GM21515 (cell line): ENCODE data around the gene RAPSN.

Source experiments
- ATAC-seq: cut with Tn5 transposase; IDR thresholded peaks from one replicate; pipeline ENCODE4 v1.9.1; 2021; ENCODE audit not compliant: unreplicated experiment

RAPSN gene

GRCh38 chr11:47391711-47392432, 57.1 kb downstream of the RAPSN start:
- ATAC-seq = no peak

- ATAC-seq = no peak
These were observed 57.8 kb downstream of the RAPSN start for GRCh38 chr11:47391077-47391583.

GRCh38 chr11:47390422-47390760, 58.5 kb downstream of the RAPSN start:
- no peak for ATAC-seq

GRCh38 chr11:47389577-47390421, 59.1 kb downstream of the RAPSN start:
- ATAC-seq = no peak

GRCh38 chr11:47388697-47389576, 60.0 kb downstream of the RAPSN start:
- ATAC-seq = no peak

- ATAC-seq = no peak
These were observed 60.8 kb downstream of the RAPSN start for GRCh38 chr11:47387944-47388696.
